Neural progenitor cell (in vitro differentiated cells): ENCODE results near the gene IL10RA. TPM values are rescaled to one million over a fixed set of nuclear protein-coding genes. Genes with fewer than 3 reads are reported as not detected.

Source experiments
- DNase-seq: peaks from one replicate; pipeline ENCODE4 v3.0.0-alpha.2; 2016; ENCODE audit warnings: low spot score
- H2AFZ ChIP-seq: fragments of 200-600 bp; sonication (generic); replicated peaks from 2 replicates; pipeline ENCODE4 v1.6.1; 2016; ENCODE audit warnings: antibody characterized with exemption
- H3F3A ChIP-seq: fragments of 200-600 bp; sonication (generic); 2 replicates; pipeline ENCODE4 v1.6.1; 2016; ENCODE audit warnings: antibody characterized with exemption, low read depth
- H3K27ac ChIP-seq: fragments of 200-600 bp; sonication (generic); 2 replicates; pipeline ENCODE4 v1.5.1; 2016; ENCODE audit warnings: mild to moderate bottlenecking
- H3K27me3 ChIP-seq: fragments of 200-600 bp; sonication (generic); 2 replicates; pipeline ENCODE4 v1.6.1; 2016; ENCODE audit warnings: mild to moderate bottlenecking, moderate library complexity
- H3K36me3 ChIP-seq: fragments of 200-600 bp; sonication (generic); 2 replicates; pipeline ENCODE4 v1.5.1; 2016
- H3K4me1 ChIP-seq: fragments of 200-600 bp; sonication (generic); 2 replicates; pipeline ENCODE4 v1.6.1; 2016; ENCODE audit warnings: mixed run types
- H3K4me2 ChIP-seq: fragments of 200-600 bp; sonication (generic); 2 replicates; pipeline ENCODE4 v1.6.1; 2016
- H3K4me3 ChIP-seq: fragments of 200-600 bp; sonication (generic); 2 replicates; pipeline ENCODE4 v1.5.1; 2016
- H3K79me2 ChIP-seq: fragments of 200-600 bp; sonication (generic); 2 replicates; pipeline ENCODE4 v1.6.1; 2016; ENCODE audit warnings: low read depth
- H3K9ac ChIP-seq: fragments of 200-600 bp; sonication (generic); 2 replicates; pipeline ENCODE4 v1.6.1; 2016
- H3K9me3 ChIP-seq: fragments of 200-600 bp; sonication (generic); 2 replicates; pipeline ENCODE4 v1.5.1; 2016; ENCODE audit warnings: low read depth
- H4K20me1 ChIP-seq: fragments of 200-600 bp; sonication (generic); 2 replicates; pipeline ENCODE4 v1.6.1; 2016; ENCODE audit warnings: low read depth
- H3K27ac Mint-ChIP-seq: 3 replicates; pipeline ENCODE4 v1.8.0; 2021; ENCODE audit warnings: mixed read lengths
- H3K27me3 Mint-ChIP-seq: 2 replicates; pipeline ENCODE4 v1.8.0; 2022; ENCODE audit warnings: low read depth, mild to moderate bottlenecking, inconsistent platforms, moderate library complexity, mixed read lengths; ENCODE audit not compliant: insufficient read depth
- H3K36me3 Mint-ChIP-seq: 3 replicates; pipeline ENCODE4 v1.8.0; 2021; ENCODE audit warnings: mixed read lengths
- H3K4me1 Mint-ChIP-seq: 3 replicates; pipeline ENCODE4 v1.8.0; 2021; ENCODE audit warnings: mixed read lengths
- H3K4me3 Mint-ChIP-seq: 3 replicates; pipeline ENCODE4 v1.8.0; 2021; ENCODE audit warnings: mild to moderate bottlenecking, moderate library complexity, mixed read lengths
- H3K9me3 Mint-ChIP-seq: 3 replicates; pipeline ENCODE4 v1.8.0; 2020; ENCODE audit warnings: mixed read lengths
- CTCF ChIP-seq: fragments of 200-600 bp; sonication (generic); IDR thresholded peaks from 2 replicates; pipeline ENCODE4 v1.5.1; 2017; ENCODE audit warnings: antibody characterized with exemption, mild to moderate bottlenecking
- EZH2 ChIP-seq: fragments of 200-600 bp; sonication (generic); IDR thresholded peaks from 2 replicates; pipeline ENCODE4 v1.6.1; 2017; ENCODE audit warnings: antibody characterized with exemption, mild to moderate bottlenecking, moderate library complexity
- EZH2phosphoT487 ChIP-seq: fragments of 200-600 bp; sonication (generic); IDR thresholded peaks from 2 replicates; pipeline ENCODE4 v1.6.1; 2017; ENCODE audit warnings: antibody characterized with exemption
- total RNA-seq: library from RNA; depleted of rRNA; stranded (reverse); fragments of >200 nt; gene quantifications from 2 replicates; pipeline ENCODE4 v1.2.3, GENCODE V29; 2015; ENCODE audit warnings: low replicate concordance

The IL10RA gene
- total RNA-seq, 1 donor from 2014 or later: not detected

GRCh38 chr11:118000850-118001228 lies 14.6 kb downstream of the IL10RA start:
- Histone ChIP-seq H3K27me3 (peaks cover 14% of the 10 kb centered on the region), H3K27ac (no peak overlapping the region), H3K4me3 (no peak overlapping the region), H3K79me2 (no peaks in the 10 kb centered on the region), H3K4me1 (peaks cover 13% of the 10 kb centered on the region), H3K9me3 (no peaks in the 10 kb centered on the region), H4K20me1 (no peaks in the 10 kb centered on the region), H3K9ac (no peak overlapping the region), H3F3A (peaks cover 18% of the 10 kb centered on the region), H3K4me2 (no peak overlapping the region), H2AFZ (no peak overlapping the region), H3K36me3 (no peaks in the 10 kb centered on the region)
- H3K27me3 Mint-ChIP-seq: peaks cover 5% of the 10 kb centered on the region
- H3K9me3 Mint-ChIP-seq: peaks cover 2% of the 10 kb centered on the region
- no peaks in the 10 kb centered on the region for H3K36me3 Mint-ChIP-seq
- peaks cover 9% of the 10 kb centered on the region for H3K4me1 Mint-ChIP-seq
- no peak for TF ChIP-seq EZH2
- TF ChIP-seq EZH2phosphoT487: no peak
- no peak for TF ChIP-seq CTCF
- no peak overlapping the region for H3K27ac Mint-ChIP-seq
- H3K4me3 Mint-ChIP-seq: no peak overlapping the region
- no peak for DNase-seq

GRCh38 chr11:118001494-118001971 lies 15.3 kb downstream of the IL10RA start:
- Histone ChIP-seq H3K27ac (no peak overlapping the region), H2AFZ (no peak overlapping the region), H3K4me1 (peaks cover 13% of the 10 kb centered on the region), H3K9ac (no peak overlapping the region), H3K4me3 (no peak overlapping the region), H3F3A (peaks cover 18% of the 10 kb centered on the region), H3K9me3 (no peaks in the 10 kb centered on the region), H4K20me1 (no peaks in the 10 kb centered on the region), H3K27me3 (peaks cover 14% of the 10 kb centered on the region), H3K4me2 (no peak overlapping the region), H3K79me2 (no peaks in the 10 kb centered on the region), H3K36me3 (no peaks in the 10 kb centered on the region)
- peaks cover 9% of the 10 kb centered on the region for H3K4me1 Mint-ChIP-seq
- peaks cover 2% of the 10 kb centered on the region for H3K9me3 Mint-ChIP-seq
- H3K4me3 Mint-ChIP-seq: no peak overlapping the region
- no peak for DNase-seq
- no peaks in the 10 kb centered on the region for H3K36me3 Mint-ChIP-seq
- no peak overlapping the region for H3K27ac Mint-ChIP-seq
- TF ChIP-seq CTCF (no peak), EZH2phosphoT487 (no peak), EZH2 (no peak)
- peaks cover 5% of the 10 kb centered on the region for H3K27me3 Mint-ChIP-seq

GRCh38 chr11:118002010-118002540 lies 15.9 kb downstream of the IL10RA start:
- Mint-ChIP-seq H3K27ac (no peak overlapping the region), H3K27me3 (peaks cover 5% of the 10 kb centered on the region), H3K9me3 (peaks cover 2% of the 10 kb centered on the region), H3K4me3 (no peak overlapping the region), H3K4me1 (peaks cover 9% of the 10 kb centered on the region), H3K36me3 (no peaks in the 10 kb centered on the region)
- H3K4me1 ChIP-seq: peaks cover 13% of the 10 kb centered on the region
- H4K20me1 ChIP-seq: no peaks in the 10 kb centered on the region
- H3K9ac ChIP-seq: no peak overlapping the region
- H3K27me3 ChIP-seq: peaks cover 14% of the 10 kb centered on the region
- H3K79me2 ChIP-seq: no peaks in the 10 kb centered on the region
- H3K4me2 ChIP-seq: peak overlapping the region; percentile 65
- H3K4me3 ChIP-seq: no peak overlapping the region
- TF ChIP-seq EZH2phosphoT487 (no peak), EZH2 (no peak), CTCF (no peak)
- peak overlapping the region; percentile 73 for H3K27ac ChIP-seq
- no peak for DNase-seq
- H3K36me3 ChIP-seq: no peaks in the 10 kb centered on the region
- no peaks in the 10 kb centered on the region for H3K9me3 ChIP-seq
- H3F3A ChIP-seq: peaks cover 18% of the 10 kb centered on the region
- H2AFZ ChIP-seq: peak overlapping the region; percentile 71
